Uterus (tissue), 2 donors: Measurements from ENCODE around the gene FHOD1.

ENCODE experiments used
- CTCF ChIP-seq, 4 experiments: fragments of 200-600 bp in 2 of 4; fragments of 450-650 bp in 2 of 4; sonication (generic) in 2 of 4; IDR thresholded peaks; one replicate each; pipeline ENCODE4 v1.5.1; 2016 to 2019; ENCODE audit warnings: antibody characterized with exemption in 4 of 4, mild to moderate bottlenecking in 2 of 4, moderate library complexity in 1 of 4
- POLR2A ChIP-seq, 2 donors: fragments of 450-650 bp; IDR thresholded peaks; one replicate each; pipeline ENCODE4 v1.6.1; 2016; ENCODE audit warnings: antibody characterized with exemption in 2 of 2, mild to moderate bottlenecking in 1 of 2, moderate library complexity in 1 of 2

DNA sequence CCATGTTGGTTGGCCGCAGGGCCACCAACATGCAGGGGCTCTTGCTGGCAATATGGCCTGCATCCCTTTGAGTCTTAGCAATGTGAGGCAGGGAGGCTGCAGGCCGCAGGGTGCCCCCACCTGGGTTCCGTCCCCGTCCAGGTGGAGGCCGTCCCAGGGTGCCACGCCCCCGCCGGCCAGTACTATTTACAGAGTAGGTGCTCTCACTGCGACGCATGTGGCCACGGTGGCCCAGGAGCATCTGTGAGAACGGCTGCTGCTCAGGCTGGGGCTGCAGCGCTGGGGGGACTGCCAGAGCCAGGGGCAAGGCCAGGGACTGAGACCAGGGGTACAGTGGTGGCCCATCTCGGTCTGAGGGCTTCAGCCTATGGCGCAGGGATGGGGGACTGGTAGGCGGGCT is 67.1 kb downstream of the FHOD1 start:
- TF ChIP-seq CTCF (IDR thresholded peaks at IDR 0.05), result no peak
- TF ChIP-seq POLR2A (IDR thresholded peaks at IDR 0.05), result no peak
